GM19238 (cell line): ENCODE data around the gene DSTN.

ENCODE experiments used
- DNase-seq: peaks from one replicate; pipeline ENCODE4 v3.0.0; 2011; ENCODE audit warnings: low spot score; ENCODE audit not compliant: insufficient read length

Gene DSTN

GRCh38 chr20:17611540-17612286 lies 41.8 kb downstream of the DSTN start:
- no peak for DNase-seq

- DNase-seq, result no peak
Observed at GRCh38 chr20:17612287-17612991, 42.6 kb downstream of the DSTN start.

- DNase-seq, result no peak
Observed at GRCh38 chr20:17612992-17613327, 43.1 kb downstream of the DSTN start.

GRCh38 chr20:17613328-17614175 lies 43.7 kb downstream of the DSTN start:
- no peak for DNase-seq

- no peak for DNase-seq
Observed at GRCh38 chr20:17614176-17614811, 44.4 kb downstream of the DSTN start.

GRCh38 chr20:17614812-17615644 lies 45.2 kb downstream of the DSTN start:
- DNase-seq, result no peak

- DNase-seq, result no peak
Observed at GRCh38 chr20:17615645-17616479, 46.0 kb downstream of the DSTN start.

GRCh38 chr20:17616480-17617211 lies 46.8 kb downstream of the DSTN start:
- no peak for DNase-seq

- DNase-seq, result peak; percentile 48
Observed at GRCh38 chr20:17617212-17617867, 47.5 kb downstream of the DSTN start.

- no peak for DNase-seq
Observed at GRCh38 chr20:17617868-17618672, 48.2 kb downstream of the DSTN start.

- no peak for DNase-seq
Observed at GRCh38 chr20:17618673-17619013, 48.8 kb downstream of the DSTN start.

- no peak for DNase-seq
Observed at GRCh38 chr20:17619351-17620093, 49.6 kb downstream of the DSTN start.

GRCh38 chr20:17620371-17621228 lies 50.7 kb downstream of the DSTN start:
- DNase-seq, result peak; percentile 1

GRCh38 chr20:17621229-17621968 lies 51.5 kb downstream of the DSTN start:
- no peak for DNase-seq

- no peak for DNase-seq
Observed at GRCh38 chr20:17622086-17622850, 52.4 kb downstream of the DSTN start.
